Naive thymus-derived CD8-positive, alpha-beta T cell (primary cell): ENCODE results near the gene CD8B2. TPM values are rescaled to one million over a fixed set of nuclear protein-coding genes. Genes with fewer than 3 reads are reported as not detected.
"Not testable (repeated sequence)": the region's sequence is repeated elsewhere in the genome, so short reads cannot be mapped to it uniquely, and the experiment has no call there.

Experiments
- ATAC-seq, 2 donors: fragments of 150-1000 bp; cut with Tn5 transposase in 1 of 2; sonication (Bioruptor Pico), chemical (Tn5 transposase) in 1 of 2; 1 replicate in 1 of 2; 2 replicates in 1 of 2; pipeline ENCODE4 v1.10.0; 2021; ENCODE audit warnings: mild to moderate bottlenecking in 2 of 2, moderate library complexity in 2 of 2
- POLR2A ChIA-PET: fragments of 350-600 bp; sonication (Branson Sonifier 250); formaldehyde crosslinking; loops from one replicate; lab custom pipeline; 2021; ENCODE audit warnings: antibody characterized with exemption; lab: Charles Lee
- DNase-seq, 10 donors: peaks; one replicate each; pipeline versions ENCODE4 v3.0.0 to v3.0.0-alpha.2; 2020 to 2022
- H3K27ac Mint-ChIP-seq, 10 donors: one replicate each; pipeline ENCODE4 v1.8.0; 2020 to 2022; ENCODE audit warnings: mild to moderate bottlenecking in 10 of 10, mixed read lengths in 10 of 10, moderate library complexity in 4 of 10, inconsistent platforms in 1 of 10
- H3K27me3 Mint-ChIP-seq, 5 donors: one replicate each; pipeline ENCODE4 v1.8.0; 2021 to 2022; ENCODE audit warnings: mixed read lengths in 5 of 5
- H3K36me3 Mint-ChIP-seq, 3 donors: one replicate each; pipeline ENCODE4 v1.8.0; 2020 to 2022; ENCODE audit warnings: mixed read lengths in 3 of 3, mild to moderate bottlenecking in 2 of 3, inconsistent platforms in 1 of 3
- H3K4me1 Mint-ChIP-seq, 4 donors: one replicate each; pipeline ENCODE4 v1.8.0; 2021 to 2022; ENCODE audit warnings: mixed read lengths in 4 of 4
- H3K4me3 Mint-ChIP-seq, 10 donors: one replicate each; pipeline ENCODE4 v1.8.0; 2020 to 2022; ENCODE audit warnings: mild to moderate bottlenecking in 10 of 10, mixed read lengths in 10 of 10, moderate library complexity in 6 of 10, inconsistent platforms in 1 of 10
- H3K9me3 Mint-ChIP-seq, 9 donors: one replicate each; pipeline ENCODE4 v1.8.0; 2020 to 2022; ENCODE audit warnings: mixed read lengths in 9 of 9, mild to moderate bottlenecking in 3 of 9, inconsistent platforms in 1 of 9, moderate library complexity in 1 of 9
- polyA plus RNA-seq, 3 donors: library from polyadenylated mRNA; unstranded; fragments of 300-500 nt; fragmentation: Illumina TruSeq; gene quantifications; one replicate each; pipeline ENCODE4 v1.2.3, GENCODE V29; 2021
- total RNA-seq, 8 experiments: library from RNA in 2 of 8; stranded (reverse) in 2 of 8; gene quantifications; one replicate each; pipeline ENCODE4 v1.2.3 and lab custom pipeline; 2021 to 2026

The CD8B2 gene
- total and polyA plus RNA-seq, 5 experiments from 2014 or later: 13.1 to 32.6 (median 22.9) TPM

- H3K9me3 Mint-ChIP-seq, DNase-seq, H3K4me3 Mint-ChIP-seq, H3K27me3 Mint-ChIP-seq, H3K36me3 Mint-ChIP-seq, POLR2A ChIA-PET, H3K27ac Mint-ChIP-seq, ATAC-seq: not testable (repeated sequence)
- H3K4me1 Mint-ChIP-seq: peaks cover 2 to 12% (median 7%) of the 10 kb centered on the region in 4 donors
Observed at GRCh38 chr2:106502351-106502750, 15.2 kb downstream of the CD8B2 start.

- H3K27ac Mint-ChIP-seq, H3K4me3 Mint-ChIP-seq, POLR2A ChIA-PET, H3K9me3 Mint-ChIP-seq, H3K36me3 Mint-ChIP-seq, DNase-seq, H3K27me3 Mint-ChIP-seq: not testable (repeated sequence)
- H3K4me1 Mint-ChIP-seq: peaks cover 2 to 12% (median 7%) of the 10 kb centered on the region in 4 donors
- ATAC-seq: peak; percentile 48
Observed at GRCh38 chr2:106504192-106504591, 17.0 kb downstream of the CD8B2 start.

- H3K27ac Mint-ChIP-seq, H3K36me3 Mint-ChIP-seq, H3K27me3 Mint-ChIP-seq, ATAC-seq, POLR2A ChIA-PET, DNase-seq, H3K9me3 Mint-ChIP-seq, H3K4me3 Mint-ChIP-seq: not testable (repeated sequence)
- H3K4me1 Mint-ChIP-seq: peaks cover 2 to 12% (median 7%) of the 10 kb centered on the region in 4 donors
Observed at GRCh38 chr2:106504787-106505186, 17.6 kb downstream of the CD8B2 start.

- Mint-ChIP-seq H3K4me3 (peak overlapping the region in 6 of 10 donors; percentile 10 to 44 (median 16)), H3K4me1 (peaks cover 2 to 18% (median 9%) of the 10 kb centered on the region in 4 donors), H3K27ac (peak overlapping the region in 8 of 10 donors; percentile 29 to 85 (median 67))
- peak; percentile 50 to 74 for ATAC-seq
- H3K36me3 Mint-ChIP-seq, POLR2A ChIA-PET, H3K27me3 Mint-ChIP-seq, H3K9me3 Mint-ChIP-seq: not testable (repeated sequence)
- DNase-seq: peak in 3 of 10 donors; percentile 13 to 38 (median 29)
Observed at GRCh38 chr2:106506002-106506687, 19.0 kb downstream of the CD8B2 start.

- POLR2A ChIA-PET, ATAC-seq: not testable (repeated sequence)
- peak overlapping the region in 2 of 10 donors; percentile 20 to 32 for H3K27ac Mint-ChIP-seq
Observed at GRCh38 chr2:106508660-106509373, 21.7 kb downstream of the CD8B2 start.

DNA sequence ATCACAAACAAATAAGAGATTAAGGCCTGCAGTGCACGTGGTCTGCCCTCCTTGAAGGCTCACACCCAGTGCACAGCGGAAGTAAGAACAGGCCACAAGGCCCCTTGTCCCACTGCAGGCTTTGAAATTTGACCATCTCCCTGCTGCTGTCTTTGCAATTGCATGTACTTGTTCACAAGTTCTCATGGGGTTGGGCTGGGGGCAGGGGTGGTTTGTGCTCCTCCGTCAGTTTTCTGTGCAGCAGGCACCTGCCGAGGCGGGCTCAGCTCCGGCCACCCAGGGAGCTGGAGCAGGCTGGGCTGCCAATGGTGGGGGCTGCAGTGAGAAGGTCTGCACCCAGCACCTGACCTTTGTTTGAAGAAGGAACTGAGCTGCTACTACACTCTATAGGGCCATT, 22.2 kb downstream of the CD8B2 start:
- H3K9me3 Mint-ChIP-seq, H3K4me3 Mint-ChIP-seq, DNase-seq, POLR2A ChIA-PET, H3K36me3 Mint-ChIP-seq, H3K27me3 Mint-ChIP-seq, H3K27ac Mint-ChIP-seq, ATAC-seq: not testable (repeated sequence)
- peaks cover 4 to 30% (median 22%) of the 10 kb centered on the region in 4 donors for H3K4me1 Mint-ChIP-seq

More at GRCh38 chr2:106508660-106509373, 21.7 kb downstream of the CD8B2 start:
- H3K36me3 Mint-ChIP-seq, DNase-seq, H3K9me3 Mint-ChIP-seq, H3K27me3 Mint-ChIP-seq, H3K4me3 Mint-ChIP-seq: not testable (repeated sequence)
- H3K4me1 Mint-ChIP-seq: peaks cover 4 to 30% (median 22%) of the 10 kb centered on the region in 4 donors

- H3K27me3 Mint-ChIP-seq, POLR2A ChIA-PET, H3K36me3 Mint-ChIP-seq, ATAC-seq, DNase-seq, H3K9me3 Mint-ChIP-seq: not testable (repeated sequence)
- Mint-ChIP-seq H3K4me3 (peak overlapping the region in 6 of 10 donors; percentile 24 to 74 (median 56)), H3K27ac (peak overlapping the region in 8 of 10 donors; percentile 20 to 93 (median 74)), H3K4me1 (peaks cover 5 to 29% (median 22%) of the 10 kb centered on the region in 4 donors)
Observed at GRCh38 chr2:106510791-106511190, 23.6 kb downstream of the CD8B2 start.

- Mint-ChIP-seq H3K27ac (peak overlapping the region; percentile 47 to 95 (median 86)), H3K4me3 (peak overlapping the region; percentile 53 to 80 (median 69)), H3K4me1 (peaks cover 5 to 25% (median 19%) of the 10 kb centered on the region in 4 donors)
- POLR2A ChIA-PET, H3K27me3 Mint-ChIP-seq, H3K36me3 Mint-ChIP-seq, H3K9me3 Mint-ChIP-seq: not testable (repeated sequence)
- ATAC-seq (peak; percentile 52 to 67), DNase-seq (peak in 4 of 10 donors; percentile 4 to 32 (median 29))
Observed at GRCh38 chr2:106511476-106511901, 24.3 kb downstream of the CD8B2 start.

- H3K36me3 Mint-ChIP-seq, H3K27me3 Mint-ChIP-seq, POLR2A ChIA-PET, H3K9me3 Mint-ChIP-seq: not testable (repeated sequence)
- Mint-ChIP-seq H3K4me1 (peaks cover 3 to 21% (median 15%) of the 10 kb centered on the region in 4 donors), H3K27ac (peak overlapping the region; percentile 47 to 95 (median 82)), H3K4me3 (peak overlapping the region; percentile 53 to 80 (median 69))
- ATAC-seq (peak in 1 of 2 donors; percentile 41), DNase-seq (peak in 2 of 10 donors; percentile 5 to 13)
Observed at GRCh38 chr2:106511934-106512333, 24.8 kb downstream of the CD8B2 start.

DNA sequence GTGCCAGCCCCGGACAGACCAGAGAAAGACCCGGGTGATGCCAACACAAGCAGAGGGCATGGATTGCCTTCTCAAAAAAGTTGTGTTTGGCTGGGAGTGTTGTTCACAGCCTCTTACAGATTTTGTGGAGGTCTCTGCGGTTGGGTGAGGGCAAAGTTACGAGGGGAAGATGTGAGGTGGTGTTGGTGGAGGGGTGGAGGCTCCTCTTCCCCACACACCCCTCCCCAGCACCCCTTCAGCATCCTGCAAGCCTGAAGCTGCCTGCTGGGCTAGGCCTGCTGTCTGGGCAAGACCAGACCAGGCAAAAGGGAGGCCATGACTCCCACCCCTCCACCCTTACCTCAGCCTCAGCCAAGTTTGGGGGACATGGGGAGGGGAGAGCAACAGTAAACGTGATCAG, 26.2 kb downstream of the CD8B2 start:
- H3K9me3 Mint-ChIP-seq, H3K4me3 Mint-ChIP-seq, H3K36me3 Mint-ChIP-seq, H3K27me3 Mint-ChIP-seq: not testable (repeated sequence)
- H3K27ac Mint-ChIP-seq: peak overlapping the region in 5 of 10 donors; percentile 22 to 93 (median 63)
- peak; percentile 80 to 85 for ATAC-seq
- POLR2A ChIA-PET: interaction anchor here (0.7 kb wide), 1 partner anchor 19 kb away, joined by 3 read pairs; no protein-coding TSS in a partner anchor
- DNase-seq: peak in 1 of 10 donors; percentile 24
- H3K4me1 Mint-ChIP-seq: peaks cover 7 to 17% (median 15%) of the 10 kb centered on the region in 4 donors

GRCh38 chr2:106514827-106515226, 27.7 kb downstream of the CD8B2 start:
- H3K4me3 Mint-ChIP-seq, POLR2A ChIA-PET, H3K27me3 Mint-ChIP-seq, H3K9me3 Mint-ChIP-seq, ATAC-seq, DNase-seq, H3K36me3 Mint-ChIP-seq: not testable (repeated sequence)
- H3K27ac Mint-ChIP-seq: peak overlapping the region in 3 of 10 donors; percentile 7 to 40 (median 7)
- peaks cover 7 to 17% (median 15%) of the 10 kb centered on the region in 4 donors for H3K4me1 Mint-ChIP-seq

DNA sequence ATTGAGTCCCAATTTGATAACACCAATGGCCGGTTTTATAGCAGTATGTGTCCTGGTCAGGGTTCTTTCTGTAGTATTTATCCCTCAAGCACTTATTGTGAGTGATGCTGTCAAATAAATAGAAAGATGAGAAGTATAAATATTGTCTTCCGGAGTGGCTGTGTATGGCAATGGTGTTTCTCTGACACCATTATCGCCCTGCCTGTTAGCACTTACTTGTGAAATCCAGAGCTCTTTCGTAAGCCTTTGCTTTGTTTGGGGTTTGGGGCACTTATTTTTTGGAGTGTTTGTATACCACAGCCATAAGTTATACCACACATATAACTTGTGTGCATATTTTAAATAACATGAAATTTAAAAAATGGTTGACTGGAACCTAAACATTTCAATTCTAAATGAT, 29.3 kb downstream of the CD8B2 start:
- H3K4me1 Mint-ChIP-seq: peaks cover 7 to 13% (median 11%) of the 10 kb centered on the region in 4 donors
- peaks cover 0 to 4% (median 0%) of the 10 kb centered on the region in 5 donors for H3K27me3 Mint-ChIP-seq
- DNase-seq (no peak), ATAC-seq (no peak)
- H3K27ac Mint-ChIP-seq: peak overlapping the region in 1 of 10 donors; percentile 41
- no peak overlapping the region for H3K4me3 Mint-ChIP-seq
- H3K36me3 Mint-ChIP-seq: no peaks in the 10 kb centered on the region
- H3K9me3 Mint-ChIP-seq: no peaks in the 10 kb centered on the region
- POLR2A ChIA-PET: no interaction called here

- H3K27ac Mint-ChIP-seq: no peak overlapping the region
- H3K9me3 Mint-ChIP-seq: no peaks in the 10 kb centered on the region
- H3K4me1 Mint-ChIP-seq: peaks cover 7 to 10% (median 8%) of the 10 kb centered on the region in 4 donors
- no peak for ATAC-seq
- H3K27me3 Mint-ChIP-seq: peaks cover 0 to 4% (median 0%) of the 10 kb centered on the region in 5 donors
- POLR2A ChIA-PET: no interaction called here
- DNase-seq: no peak
- no peak overlapping the region for H3K4me3 Mint-ChIP-seq
- no peaks in the 10 kb centered on the region for H3K36me3 Mint-ChIP-seq
Observed at GRCh38 chr2:106516864-106517263, 29.7 kb downstream of the CD8B2 start.
